Thymus (tissue), 11 donors: Measurements from ENCODE around the gene NTN5. TPM values are rescaled to one million over a fixed set of nuclear protein-coding genes. Genes with fewer than 3 reads are reported as not detected.
"Not testable (repeated sequence)": the region's sequence is repeated elsewhere in the genome, so short reads cannot be mapped to it uniquely, and the experiment has no call there.

ENCODE experiments used
- DNase-seq, 9 donors: peaks; one replicate each; pipeline ENCODE4 v3.0.0-alpha.2; 2013; ENCODE audit warnings: low spot score in 9 of 9, low read depth in 6 of 9, missing footprints in 1 of 9
- H3K27ac ChIP-seq, 2 donors: one replicate each; pipeline ENCODE4 v1.5.1; 2013; ENCODE audit warnings: control low read depth in 1 of 2, low read depth in 1 of 2, low read length in 1 of 2, mild to moderate bottlenecking in 1 of 2, moderate library complexity in 1 of 2
- H3K27me3 ChIP-seq, 2 donors: one replicate each; pipeline ENCODE4 v1.5.1; 2013; ENCODE audit warnings: low read length in 1 of 2; ENCODE audit not compliant: control insufficient read depth in 2 of 2, insufficient read depth in 1 of 2
- H3K36me3 ChIP-seq, 2 donors: one replicate each; pipeline ENCODE4 v1.5.1; 2013; ENCODE audit warnings: low read length in 1 of 2, mild to moderate bottlenecking in 1 of 2, moderate library complexity in 1 of 2; ENCODE audit not compliant: control insufficient read depth in 2 of 2, insufficient read depth in 2 of 2
- H3K4me1 ChIP-seq, 2 donors: one replicate each; pipeline ENCODE4 v1.5.1; 2013; ENCODE audit warnings: low read length in 2 of 2; ENCODE audit not compliant: control insufficient read depth in 2 of 2, insufficient read depth in 2 of 2
- H3K4me3 ChIP-seq, 2 donors: one replicate each; pipeline ENCODE4 v1.5.1; 2013; ENCODE audit warnings: low read length in 2 of 2, control low read depth in 1 of 2, mild to moderate bottlenecking in 1 of 2
- H3K9me3 ChIP-seq, 2 donors: one replicate each; pipeline ENCODE4 v1.5.1; 2013; ENCODE audit warnings: low read length in 1 of 2, mild to moderate bottlenecking in 1 of 2; ENCODE audit not compliant: control insufficient read depth in 2 of 2, insufficient read depth in 1 of 2
- WGBS: extraction: QIAGEN DNeasy Blood & Tissue Kit; methylation state at CpG from one replicate; pipeline ENCODE4 v1.1.7; 2013; 5-methylcytosine and 5-hydroxymethylcytosine counted together
- polyA plus RNA-seq: library from polyadenylated mRNA; stranded (reverse); fragments of 200-250 nt; gene quantifications from one replicate; pipeline ENCODE4 v1.2.3, GENCODE V29; 2013
- total RNA-seq: library from RNA; stranded (reverse); fragments of 120-200 nt; gene quantifications from one replicate; pipeline ENCODE4 v1.2.4, GENCODE V29; 2013
- donor health status: healthy.

NTN5 gene
- total and polyA plus RNA-seq, 2 donors = 0.09 to 3.5 TPM

- Histone ChIP-seq H3K36me3 (peaks cover 36 to 44% of the 10 kb centered on the region in 2 donors), H3K4me1 (peaks cover 17 to 60% of the 10 kb centered on the region in 2 donors)
- not testable (repeated sequence) for H3K27ac ChIP-seq, H3K4me3 ChIP-seq, DNase-seq, H3K27me3 ChIP-seq, H3K9me3 ChIP-seq
- WGBS = 96% methylated on average over 11 of the region's 11 CpGs
These were observed 40.5 kb downstream of the NTN5 start for GRCh38 chr19:48632286-48632685.

GRCh38 chr19:48631225-48631624 is 41.6 kb downstream of the NTN5 start:
- Histone ChIP-seq H3K4me3 (no peak overlapping the region), H3K4me1 (peaks cover 17 to 56% of the 10 kb centered on the region in 2 donors), H3K9me3 (peaks cover 0 to 9% of the 10 kb centered on the region in 2 donors), H3K27me3 (no peaks in the 10 kb centered on the region), H3K27ac (no peak overlapping the region), H3K36me3 (peaks cover 41 to 44% of the 10 kb centered on the region in 2 donors)
- DNase-seq = no peak
- 95% methylated on average over 3 of the region's 3 CpGs for WGBS

- Histone ChIP-seq H3K4me3 (no peak overlapping the region), H3K27ac (peak overlapping the region in 1 of 2 donors; percentile 44), H3K4me1 (peaks cover 17 to 51% of the 10 kb centered on the region in 2 donors), H3K27me3 (no peaks in the 10 kb centered on the region), H3K36me3 (peaks cover 46 to 51% of the 10 kb centered on the region in 2 donors), H3K9me3 (peaks cover 0 to 9% of the 10 kb centered on the region in 2 donors)
- DNase-seq = no peak
- WGBS = 68% methylated on average over 47 of the region's 47 CpGs
These were observed 42.3 kb downstream of the NTN5 start for GRCh38 chr19:48630296-48631063.

- WGBS = 91% methylated on average over 48 of the region's 48 CpGs
- H3K9me3 ChIP-seq = peaks cover 0 to 8% of the 10 kb centered on the region in 2 donors
- H3K27ac ChIP-seq = no peak overlapping the region
- H3K27me3 ChIP-seq = no peaks in the 10 kb centered on the region
- no peak for DNase-seq
- H3K4me1 ChIP-seq = peaks cover 12 to 51% of the 10 kb centered on the region in 2 donors
- H3K4me3 ChIP-seq = no peak overlapping the region
- H3K36me3 ChIP-seq = peaks cover 48 to 51% of the 10 kb centered on the region in 2 donors
These were observed 43.1 kb downstream of the NTN5 start for GRCh38 chr19:48629599-48630295.

GRCh38 chr19:48629297-48629598 is 43.6 kb downstream of the NTN5 start:
- peaks cover 48 to 51% of the 10 kb centered on the region in 2 donors for H3K36me3 ChIP-seq
- no peaks in the 10 kb centered on the region for H3K27me3 ChIP-seq
- H3K27ac ChIP-seq = no peak overlapping the region
- no peak for DNase-seq
- peaks cover 0 to 5% of the 10 kb centered on the region in 2 donors for H3K9me3 ChIP-seq
- peaks cover 14 to 50% of the 10 kb centered on the region in 2 donors for H3K4me1 ChIP-seq
- WGBS = 98% methylated on average over 22 of the region's 22 CpGs
- no peak overlapping the region for H3K4me3 ChIP-seq

- H3K27ac ChIP-seq = peak overlapping the region in 1 of 2 donors; percentile 21
- H3K9me3 ChIP-seq = peaks cover 0 to 5% of the 10 kb centered on the region in 2 donors
- no peak overlapping the region for H3K4me3 ChIP-seq
- no peaks in the 10 kb centered on the region for H3K27me3 ChIP-seq
- WGBS = 97% methylated on average over 34 of the region's 34 CpGs
- DNase-seq = no peak
- peaks cover 10 to 49% of the 10 kb centered on the region in 2 donors for H3K4me1 ChIP-seq
- peaks cover 48 to 51% of the 10 kb centered on the region in 2 donors for H3K36me3 ChIP-seq
These were observed 44.1 kb downstream of the NTN5 start for GRCh38 chr19:48628486-48629296.

GRCh38 chr19:48627865-48628314 is 44.9 kb downstream of the NTN5 start:
- Histone ChIP-seq H3K27ac (no peak overlapping the region), H3K36me3 (peaks cover 46 to 48% of the 10 kb centered on the region in 2 donors), H3K27me3 (no peaks in the 10 kb centered on the region), H3K9me3 (peaks cover 0 to 5% of the 10 kb centered on the region in 2 donors), H3K4me3 (no peak overlapping the region), H3K4me1 (peaks cover 10 to 49% of the 10 kb centered on the region in 2 donors)
- WGBS = 97% methylated on average over 17 of the region's 17 CpGs
- no peak for DNase-seq

- 94% methylated on average over 6 of the region's 6 CpGs for WGBS
- no peak for DNase-seq
- Histone ChIP-seq H3K9me3 (peaks cover 0 to 5% of the 10 kb centered on the region in 2 donors), H3K4me3 (no peak overlapping the region), H3K4me1 (peaks cover 10 to 44% of the 10 kb centered on the region in 2 donors), H3K36me3 (peaks cover 41 to 51% of the 10 kb centered on the region in 2 donors), H3K27me3 (no peaks in the 10 kb centered on the region), H3K27ac (peak overlapping the region in 1 of 2 donors; percentile 60)
These were observed 45.5 kb downstream of the NTN5 start for GRCh38 chr19:48627201-48627864.
